ENCODE results near the gene PTPRD. TPM values are rescaled to one million over a fixed set of nuclear protein-coding genes. Genes with fewer than 3 reads are reported as not detected.
"Not testable (repeated sequence)": the region's sequence is repeated elsewhere in the genome, so short reads cannot be mapped to it uniquely, and the experiment has no call there.

Gene PTPRD
- total RNA-seq, 1 donor from 2014 or later: 532 TPM

DNA sequence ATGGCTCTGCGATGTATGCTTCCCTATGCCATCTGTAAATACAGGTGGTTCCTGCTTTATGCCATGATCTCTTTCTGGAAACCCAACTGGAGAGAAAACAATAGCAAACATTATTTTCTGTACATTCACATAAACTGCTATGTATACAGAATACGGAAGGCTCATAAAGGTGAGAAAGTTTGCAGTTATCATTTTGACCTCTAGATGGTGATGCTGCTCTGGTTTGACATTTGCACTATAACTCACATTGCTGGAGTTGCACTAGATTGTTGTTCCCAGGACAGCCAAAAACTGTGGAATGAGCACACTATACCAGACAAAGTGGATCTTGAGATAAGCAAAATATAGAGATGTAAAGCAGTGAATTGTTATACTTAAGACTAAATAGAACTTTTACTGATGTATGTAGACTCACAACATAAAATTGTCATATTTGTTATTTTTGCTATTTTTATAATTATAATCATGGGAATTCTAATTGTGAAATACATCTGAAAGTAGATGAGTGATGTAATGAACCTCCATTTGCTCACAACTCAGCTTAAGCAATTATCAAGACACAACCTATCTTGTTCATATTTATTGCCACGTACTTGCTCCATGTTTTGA is 246.5 kb downstream of the PTPRD start:
- TF ChIP-seq, protein P1, sequence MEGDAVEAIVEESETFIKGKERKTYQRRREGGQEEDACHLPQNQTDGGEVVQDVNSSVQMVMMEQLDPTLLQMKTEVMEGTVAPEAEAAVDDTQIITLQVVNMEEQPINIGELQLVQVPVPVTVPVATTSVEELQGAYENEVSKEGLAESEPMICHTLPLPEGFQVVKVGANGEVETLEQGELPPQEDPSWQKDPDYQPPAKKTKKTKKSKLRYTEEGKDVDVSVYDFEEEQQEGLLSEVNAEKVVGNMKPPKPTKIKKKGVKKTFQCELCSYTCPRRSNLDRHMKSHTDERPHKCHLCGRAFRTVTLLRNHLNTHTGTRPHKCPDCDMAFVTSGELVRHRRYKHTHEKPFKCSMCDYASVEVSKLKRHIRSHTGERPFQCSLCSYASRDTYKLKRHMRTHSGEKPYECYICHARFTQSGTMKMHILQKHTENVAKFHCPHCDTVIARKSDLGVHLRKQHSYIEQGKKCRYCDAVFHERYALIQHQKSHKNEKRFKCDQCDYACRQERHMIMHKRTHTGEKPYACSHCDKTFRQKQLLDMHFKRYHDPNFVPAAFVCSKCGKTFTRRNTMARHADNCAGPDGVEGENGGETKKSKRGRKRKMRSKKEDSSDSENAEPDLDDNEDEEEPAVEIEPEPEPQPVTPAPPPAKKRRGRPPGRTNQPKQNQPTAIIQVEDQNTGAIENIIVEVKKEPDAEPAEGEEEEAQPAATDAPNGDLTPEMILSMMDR (IDR thresholded peaks at IDR 0.05; ENCODE audit: partially characterized antibody, unreplicated experiment): peak; percentile 71
- DNase-seq: no peak
- Mint-ChIP-seq H3K4me1 (ENCODE audit: low read depth, unreplicated experiment) (peaks cover 16% of the 10 kb centered on the region), H3K27ac (ENCODE audit: unreplicated experiment) (no peak overlapping the region), H3K9me3 (ENCODE audit: unreplicated experiment) (no peaks in the 10 kb centered on the region), H3K4me3 (ENCODE audit: unreplicated experiment) (no peak overlapping the region), H3K36me3 (ENCODE audit: unreplicated experiment) (no peaks in the 10 kb centered on the region), H3K27me3 (ENCODE audit: unreplicated experiment) (no peaks in the 10 kb centered on the region)

DNA sequence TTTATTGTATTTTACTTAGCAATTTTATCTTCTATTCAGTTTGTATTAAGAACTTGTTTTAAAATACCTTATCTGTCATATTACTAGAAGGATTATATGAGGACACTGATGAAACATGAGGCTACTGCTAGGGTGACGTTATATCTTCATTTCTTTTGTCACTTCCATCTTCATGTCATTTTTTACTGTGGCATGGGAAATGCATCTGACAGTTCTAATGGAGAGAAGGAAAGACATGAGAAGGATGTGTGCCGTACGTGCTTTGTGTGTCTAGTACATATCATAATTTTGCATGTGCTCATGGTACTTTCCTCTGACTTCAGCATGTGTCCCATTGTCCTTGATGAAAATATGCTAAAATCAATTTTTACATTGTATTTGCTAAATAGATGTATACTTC is 258.2 kb downstream of the PTPRD start:
- H3K9me3 Mint-ChIP-seq (ENCODE audit: unreplicated experiment): no peaks in the 10 kb centered on the region
- no peaks in the 10 kb centered on the region for H3K27me3 Mint-ChIP-seq (ENCODE audit: unreplicated experiment)
- TF ChIP-seq, protein P1 (IDR thresholded peaks at IDR 0.05; ENCODE audit: partially characterized antibody, unreplicated experiment): no peak
- DNase-seq: no peak
- no peak overlapping the region for H3K4me3 Mint-ChIP-seq (ENCODE audit: unreplicated experiment)
- no peaks in the 10 kb centered on the region for H3K36me3 Mint-ChIP-seq (ENCODE audit: unreplicated experiment)
- H3K27ac Mint-ChIP-seq (ENCODE audit: unreplicated experiment): no peak overlapping the region
- no peaks in the 10 kb centered on the region for H3K4me1 Mint-ChIP-seq (ENCODE audit: low read depth, unreplicated experiment)

DNA sequence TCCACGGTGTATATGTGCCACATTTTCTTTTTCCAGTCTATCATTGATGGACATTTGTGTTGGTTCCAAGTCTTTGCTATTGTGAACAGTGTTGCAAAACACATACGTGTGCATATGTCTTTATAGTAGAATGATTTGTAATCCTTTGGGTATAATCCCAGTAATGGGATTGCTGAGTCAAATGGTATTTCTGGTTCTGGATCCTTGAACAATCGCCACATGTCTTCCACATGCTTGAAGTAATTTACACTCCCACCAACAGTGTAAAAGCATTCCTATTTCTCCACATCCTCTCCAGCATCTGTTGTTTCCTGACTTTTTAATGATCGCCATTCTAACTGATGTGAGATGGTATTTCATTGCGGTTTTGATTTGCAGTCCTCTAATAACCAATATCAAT is 267.2 kb downstream of the PTPRD start:
- H3K4me1 Mint-ChIP-seq (ENCODE audit: low read depth, unreplicated experiment); H3K36me3 Mint-ChIP-seq (ENCODE audit: unreplicated experiment); H3K27me3 Mint-ChIP-seq (ENCODE audit: unreplicated experiment); H3K4me3 Mint-ChIP-seq (ENCODE audit: unreplicated experiment); DNase-seq; H3K27ac Mint-ChIP-seq (ENCODE audit: unreplicated experiment); H3K9me3 Mint-ChIP-seq (ENCODE audit: unreplicated experiment): not testable (repeated sequence)

DNA sequence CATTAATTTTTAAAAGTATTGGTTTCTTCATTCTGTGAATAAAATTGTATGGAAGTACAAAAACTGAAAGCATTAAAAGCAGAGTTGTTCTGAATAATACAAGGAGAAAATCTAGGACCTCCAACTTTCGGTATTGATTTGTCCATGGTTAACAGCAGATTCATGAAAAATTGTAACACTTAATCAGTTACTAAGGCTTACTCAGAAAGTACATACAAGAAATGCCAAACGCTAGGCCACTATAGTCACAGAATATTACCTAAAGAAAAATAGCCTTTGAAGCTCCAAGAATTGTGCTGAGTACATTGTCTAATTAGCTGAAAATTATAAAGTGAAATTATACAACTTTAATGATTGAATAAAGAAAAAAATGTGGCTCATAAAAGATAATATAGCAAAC is 271.7 kb downstream of the PTPRD start:
- DNase-seq: no peak
- H3K9me3 Mint-ChIP-seq (ENCODE audit: unreplicated experiment): peaks cover 4% of the 10 kb centered on the region
- no peaks in the 10 kb centered on the region for H3K27me3 Mint-ChIP-seq (ENCODE audit: unreplicated experiment)
- H3K27ac Mint-ChIP-seq (ENCODE audit: unreplicated experiment): no peak overlapping the region
- H3K4me3 Mint-ChIP-seq (ENCODE audit: unreplicated experiment): no peak overlapping the region
- H3K4me1 Mint-ChIP-seq (ENCODE audit: low read depth, unreplicated experiment): peaks cover 3% of the 10 kb centered on the region
- H3K36me3 Mint-ChIP-seq (ENCODE audit: unreplicated experiment): no peaks in the 10 kb centered on the region
- TF ChIP-seq, protein P1 (IDR thresholded peaks at IDR 0.05; ENCODE audit: partially characterized antibody, unreplicated experiment): no peak

DNA sequence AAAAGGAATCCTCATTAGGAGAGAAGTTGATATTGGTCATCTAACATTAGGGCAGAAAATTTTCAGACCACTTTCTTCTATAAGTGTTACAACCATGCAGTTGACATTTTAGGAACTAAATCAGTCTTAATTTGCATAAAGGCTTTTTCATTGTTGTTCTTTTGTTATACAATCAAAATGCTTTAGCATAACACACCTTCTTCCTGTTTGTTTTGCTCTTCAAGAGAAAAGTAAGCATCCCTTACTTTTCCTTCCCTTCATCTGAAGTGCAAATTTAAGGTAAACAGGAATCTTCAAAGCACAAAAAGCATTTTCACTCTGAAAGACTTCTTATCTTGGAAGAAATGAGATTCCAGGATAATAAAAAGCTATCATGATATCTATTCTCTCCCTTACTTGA is 273.6 kb downstream of the PTPRD start:
- H3K9me3 Mint-ChIP-seq (ENCODE audit: unreplicated experiment): peaks cover under 1% of the 10 kb centered on the region
- H3K27ac Mint-ChIP-seq (ENCODE audit: unreplicated experiment): no peak overlapping the region
- DNase-seq: no peak
- H3K36me3 Mint-ChIP-seq (ENCODE audit: unreplicated experiment): no peaks in the 10 kb centered on the region
- H3K27me3 Mint-ChIP-seq (ENCODE audit: unreplicated experiment): no peaks in the 10 kb centered on the region
- no peak overlapping the region for H3K4me3 Mint-ChIP-seq (ENCODE audit: unreplicated experiment)
- TF ChIP-seq, protein P1 (IDR thresholded peaks at IDR 0.05; ENCODE audit: partially characterized antibody, unreplicated experiment): no peak
- peaks cover 3% of the 10 kb centered on the region for H3K4me1 Mint-ChIP-seq (ENCODE audit: low read depth, unreplicated experiment)
